Measurements from ENCODE around the gene CASTOR1.
A peak's percentile ranks its signal among the peaks of the same experiment; 100 is the strongest.

CASTOR1 gene

DNA sequence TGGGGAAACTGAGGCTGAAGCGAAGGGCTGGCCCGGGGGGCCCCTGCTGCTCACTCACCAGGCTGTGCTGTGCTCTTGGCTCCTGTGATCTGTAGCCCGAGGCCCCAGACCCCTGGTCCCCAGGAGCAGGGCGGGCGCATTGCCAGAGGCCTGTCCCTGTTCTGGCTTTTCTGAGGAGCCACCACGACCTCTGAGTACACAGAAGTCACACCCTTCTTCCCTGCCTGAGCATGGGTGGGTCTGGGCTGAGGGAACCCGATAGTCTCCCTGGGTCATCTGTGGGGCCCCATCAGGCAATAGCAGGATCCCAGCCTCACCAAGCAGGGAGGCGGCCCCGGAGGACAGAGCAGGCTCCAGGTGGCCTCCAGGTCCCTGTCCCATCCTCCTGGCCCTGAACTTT is 5.1 kb downstream of the CASTOR1 start:
- no peak for DNase-seq

GRCh38 chr22:30283342-30283741 is 6.0 kb downstream of the CASTOR1 start:
- no peak for DNase-seq

DNA sequence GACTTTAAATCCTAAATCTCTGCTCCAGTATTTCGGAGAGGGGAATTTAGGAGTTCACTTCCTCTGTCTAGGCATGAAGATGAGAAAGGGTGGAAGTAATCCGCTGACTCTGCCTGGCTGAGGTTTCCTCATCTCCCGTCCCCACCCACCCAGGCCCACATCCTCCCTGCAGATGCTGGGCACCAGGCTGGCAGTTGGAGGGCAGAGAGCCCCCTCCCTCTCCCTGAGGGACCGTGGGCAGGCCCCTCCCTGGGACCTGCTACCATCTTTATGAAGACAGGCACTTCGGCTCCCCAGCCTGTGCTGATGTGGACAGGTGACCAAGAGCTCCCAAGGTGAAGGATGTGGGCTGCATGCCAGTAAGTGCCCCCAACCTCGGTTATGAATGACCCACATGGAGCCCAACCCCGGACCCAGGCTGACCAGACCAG is 6.7 kb downstream of the CASTOR1 start:
- no peak for DNase-seq

- DNase-seq: no peak
These were observed 8.8 kb downstream of the CASTOR1 start for GRCh38 chr22:30280505-30280904.

DNA sequence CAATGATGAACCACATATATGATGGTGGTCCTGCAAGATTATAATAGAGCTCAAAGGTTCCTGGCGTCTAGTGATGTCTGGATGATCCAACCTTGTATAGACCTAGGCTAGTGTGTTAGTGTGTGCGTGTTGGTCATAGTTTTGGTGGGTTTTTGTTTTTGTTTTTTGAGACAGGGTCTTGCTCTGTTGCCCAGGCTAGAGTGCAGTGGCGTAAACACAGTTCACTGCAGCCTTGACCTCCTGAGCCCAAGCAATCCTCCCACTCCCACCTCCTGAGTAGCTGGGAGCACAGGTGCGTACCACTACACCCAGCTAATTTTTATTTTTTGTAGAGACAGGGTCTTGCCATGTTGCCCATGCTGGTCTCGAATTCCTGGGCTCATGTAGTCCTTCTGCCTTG is 9.4 kb downstream of the CASTOR1 start:
- DNase-seq: no peak

GRCh38 chr22:30279046-30279788 is 10.1 kb downstream of the CASTOR1 start:
- DNase-seq: no peak

- DNase-seq: no peak
These were observed 11.6 kb downstream of the CASTOR1 start for GRCh38 chr22:30277547-30278344.

DNA sequence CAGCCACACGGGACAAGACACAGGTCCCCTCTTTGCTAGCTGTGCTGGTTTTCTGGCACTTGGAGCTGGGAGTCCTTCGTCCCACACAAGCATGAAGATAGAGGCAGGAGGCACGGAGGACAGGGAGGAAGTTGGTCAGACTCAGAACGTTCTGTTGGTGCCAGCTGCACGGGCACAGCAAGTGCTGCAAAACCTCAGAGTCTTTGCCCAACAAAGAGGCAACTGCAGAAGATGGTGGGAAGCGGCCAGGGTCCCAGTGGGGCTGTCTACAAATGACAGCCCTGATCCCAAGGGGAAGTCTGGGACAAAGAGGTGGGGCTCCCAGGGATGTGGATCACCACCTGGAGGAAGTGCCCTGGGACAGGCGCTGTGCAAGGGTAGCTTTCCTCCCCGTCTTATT is 13.3 kb downstream of the CASTOR1 start:
- DNase-seq: peak in 1 of 6 experiments; percentile 15

- DNase-seq: peak in 2 of 6 experiments; percentile 18 to 25
These were observed 13.7 kb downstream of the CASTOR1 start for GRCh38 chr22:30275625-30276024.

GRCh38 chr22:30274437-30274812 is 14.9 kb downstream of the CASTOR1 start:
- DNase-seq: no peak

DNA sequence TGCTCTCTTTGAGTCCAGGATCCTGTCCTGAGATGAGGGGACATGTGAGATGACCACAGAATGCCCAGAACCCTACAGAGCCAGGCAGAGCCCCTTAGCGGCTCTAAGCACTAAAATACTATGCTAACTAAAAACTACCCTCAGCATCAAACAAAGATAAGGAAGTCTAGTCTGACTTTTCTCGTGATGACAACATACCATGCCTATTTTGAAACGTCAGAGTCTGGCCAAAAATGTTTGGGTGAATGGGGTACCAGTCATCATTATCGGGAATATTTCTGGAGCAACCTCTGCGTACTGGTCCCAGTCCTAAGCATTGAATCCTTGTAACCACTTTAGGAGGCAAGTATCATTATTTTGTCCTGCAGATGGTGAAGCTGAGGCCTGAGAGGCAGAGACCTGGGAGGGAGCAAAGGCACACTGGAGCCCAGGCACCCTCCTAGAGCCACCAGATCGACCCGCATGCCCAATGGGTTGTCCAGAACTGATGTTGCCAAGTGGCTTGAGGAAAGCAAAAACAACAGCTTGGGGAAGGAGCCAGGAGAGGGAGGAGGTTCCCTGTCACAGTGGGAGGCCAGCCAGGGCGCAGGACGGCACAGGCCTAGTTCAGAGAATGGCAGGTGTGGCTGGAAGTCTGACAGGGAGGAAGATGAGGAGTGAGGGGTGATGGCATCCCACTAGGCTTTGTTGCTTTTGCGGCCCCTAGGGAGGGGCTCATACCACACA is 15.4 kb downstream of the CASTOR1 start:
- DNase-seq: no peak

- no peak for DNase-seq
These were observed 16.3 kb downstream of the CASTOR1 start for GRCh38 chr22:30272781-30273601.

GRCh38 chr22:30270832-30271231 is 18.5 kb downstream of the CASTOR1 start:
- no peak for DNase-seq

DNA sequence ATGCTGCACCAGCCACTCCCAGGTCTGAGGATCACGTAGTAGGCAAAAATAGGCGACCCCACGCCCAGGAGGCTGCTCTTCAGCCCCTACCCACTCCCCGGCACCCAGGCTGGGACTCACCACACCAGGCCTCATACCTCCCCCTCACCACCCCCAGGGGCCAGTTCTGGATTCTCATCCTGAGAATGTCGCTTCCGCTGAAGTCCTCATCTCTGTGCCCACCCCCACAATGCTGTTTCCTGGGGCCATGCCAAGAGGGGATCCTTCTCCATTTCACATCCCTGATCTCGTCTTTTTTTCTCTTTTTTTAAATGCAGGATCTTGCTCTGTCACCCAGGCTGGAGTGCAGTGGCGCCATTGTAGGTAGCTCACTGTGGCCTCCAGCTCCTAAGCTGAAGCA is 21.0 kb downstream of the CASTOR1 start:
- no peak for DNase-seq

GRCh38 chr22:30267382-30268302 is 21.7 kb downstream of the CASTOR1 start:
- peak; percentile 32 to 60 (median 45) for DNase-seq

DNA sequence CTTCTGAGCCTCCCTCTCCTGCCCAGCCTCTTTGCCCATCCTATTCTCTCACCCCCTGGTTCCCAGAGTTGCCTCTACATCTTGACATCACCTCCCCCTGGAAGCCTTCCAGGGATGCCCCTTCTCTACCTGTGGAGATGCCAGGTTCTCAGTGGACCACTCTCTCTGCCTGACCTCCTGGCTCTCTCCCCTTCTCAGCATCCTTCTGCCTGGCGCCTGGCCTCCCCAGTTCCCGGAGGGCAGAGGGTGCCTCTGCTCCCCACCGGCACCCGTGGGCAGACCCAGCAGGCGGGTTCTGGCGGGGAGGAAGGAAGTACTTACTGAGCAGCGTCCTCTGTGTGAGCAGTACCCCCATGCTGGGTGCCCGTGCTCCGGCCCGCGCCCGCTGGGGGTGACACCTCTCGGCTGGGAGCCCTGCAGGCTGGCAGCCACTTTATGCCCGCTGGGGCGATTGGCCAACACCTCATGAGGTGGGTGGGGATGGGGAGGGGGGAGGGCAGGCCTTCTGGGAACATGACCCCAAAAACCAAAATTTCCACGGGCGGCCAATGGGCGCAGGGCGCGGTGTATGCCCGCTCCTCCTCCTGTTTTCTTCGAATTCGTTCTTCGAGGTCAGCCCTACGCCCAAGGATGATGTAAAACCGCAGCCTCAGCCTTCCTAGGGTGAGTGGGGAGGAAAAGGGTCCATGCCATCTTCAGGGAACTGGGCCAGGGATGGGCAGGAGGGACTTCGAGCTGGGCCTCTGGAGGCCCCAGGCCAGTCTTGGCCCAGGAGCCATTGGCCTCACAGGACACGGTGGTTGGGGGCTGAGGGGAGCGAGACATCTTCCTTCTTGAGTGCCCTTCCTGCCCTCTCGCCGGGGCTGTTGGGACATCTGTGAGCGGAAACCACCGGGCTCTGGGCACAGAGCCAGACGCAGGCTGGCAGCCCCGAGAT is 22.6 kb downstream of the CASTOR1 start, which contains the start of gene OSM:
TSS of gene OSM (minus strand) at position 407 of the 937 bp plus-strand sequence. CDS start at position 355, 52 bp downstream.
- peak; percentile 27 to 62 (median 52) for DNase-seq

DNA sequence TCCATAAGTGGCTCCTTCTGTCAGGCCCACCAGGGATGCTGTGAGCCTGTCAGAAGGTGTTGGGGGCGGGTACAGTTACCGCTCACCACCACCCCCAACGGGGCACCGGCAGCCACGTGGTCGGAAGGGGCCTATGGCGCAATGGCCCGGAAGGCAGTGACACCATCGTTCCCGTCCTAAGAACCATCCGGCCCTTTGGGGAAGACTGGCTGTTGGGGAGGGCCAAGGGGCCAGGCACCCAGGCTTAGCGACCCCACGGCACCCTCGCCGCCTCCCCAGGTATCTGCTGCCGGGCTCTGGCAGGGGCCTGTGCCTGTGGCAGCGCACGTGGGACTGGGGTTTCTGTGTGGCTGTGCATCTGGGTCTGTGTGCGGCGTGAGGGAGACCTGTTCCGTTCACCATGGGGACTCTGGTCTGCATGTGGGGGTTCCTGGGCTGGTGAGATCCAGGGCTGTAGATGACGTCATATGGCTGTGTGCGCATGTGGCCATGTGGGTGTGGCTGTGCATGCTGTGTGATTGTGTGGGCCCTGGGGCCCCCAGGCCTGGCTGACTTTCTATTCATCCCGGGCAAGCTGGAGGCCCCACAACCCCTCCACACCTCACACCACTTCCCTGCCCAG is 23.4 kb downstream of the CASTOR1 start:
- DNase-seq: peak; percentile 68 to 88 (median 77)

DNA sequence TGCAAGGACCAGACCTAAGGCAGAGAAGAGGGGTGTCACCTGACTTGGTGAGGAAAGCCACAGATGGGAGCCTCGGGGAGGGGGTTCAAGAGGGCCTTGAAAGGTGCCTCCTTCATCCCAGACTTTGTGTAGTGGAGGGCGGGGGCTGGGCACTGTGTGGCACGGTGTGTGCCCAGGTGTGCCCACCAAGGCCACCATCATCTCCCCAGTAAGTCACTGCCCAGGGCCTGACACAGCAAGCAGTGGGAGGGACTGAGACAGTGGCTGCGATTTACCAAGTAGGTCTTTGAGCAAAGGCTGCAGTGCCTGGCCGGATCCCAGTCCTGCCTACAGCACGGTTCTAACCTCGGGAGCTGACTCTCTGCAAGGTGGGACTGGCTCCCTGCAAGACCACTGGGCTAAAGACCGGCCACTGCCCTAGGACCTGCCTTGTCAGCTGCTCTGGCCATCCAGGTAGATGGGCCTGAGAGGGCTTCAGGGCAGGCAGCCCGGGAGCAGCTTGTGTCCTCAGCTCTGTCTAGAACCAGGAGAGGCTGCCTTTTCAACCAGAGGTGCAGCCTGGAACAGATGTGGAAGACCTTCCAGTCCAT is 24.1 kb downstream of the CASTOR1 start:
- DNase-seq: no peak

GRCh38 chr22:30263883-30264282 is 25.4 kb downstream of the CASTOR1 start:
- DNase-seq: no peak

All from stimulated activated naive CD4-positive, alpha-beta T cell (primary cell).